T-helper 2 cell treated with Interferon-gamma antibody and Interleukin-4, amounts not matched to agents 5 μg/mL and 100 μg/mL, for 36 hours (primary cell): Measurements from ENCODE around the gene TBC1D3.
"Not testable (repeated sequence)": the region's sequence is repeated elsewhere in the genome, so short reads cannot be mapped to it uniquely, and the experiment has no call there.

Experiments
- DNase-seq: peaks from one replicate; pipeline ENCODE4 v3.0.0; 2021; ENCODE audit warnings: low spot score
- H3K27ac Mint-ChIP-seq: one replicate; pipeline ENCODE4 v1.8.0; 2021; ENCODE audit warnings: mild to moderate bottlenecking, mixed read lengths
- H3K27me3 Mint-ChIP-seq: one replicate; pipeline ENCODE4 v1.8.0; 2021; ENCODE audit warnings: low read depth, mixed read lengths
- H3K36me3 Mint-ChIP-seq: one replicate; pipeline ENCODE4 v1.8.0; 2021; ENCODE audit warnings: low read depth, mixed read lengths
- H3K4me1 Mint-ChIP-seq: one replicate; pipeline ENCODE4 v1.8.0; 2021; ENCODE audit warnings: low read depth, mixed read lengths
- H3K4me3 Mint-ChIP-seq: one replicate; pipeline ENCODE4 v1.8.0; 2022; ENCODE audit warnings: mild to moderate bottlenecking, moderate library complexity, mixed read lengths
- H3K9me3 Mint-ChIP-seq: one replicate; pipeline ENCODE4 v1.8.0; 2021; ENCODE audit warnings: mixed read lengths

TBC1D3 gene

GRCh38 chr17:38192455-38192854 is at the start of gene TBC1D3:
Gene TBC1D3 (minus strand): TSS chr17:38192555. CDS start chr17:38191029, 1,526 bp downstream.
- DNase-seq, H3K4me1 Mint-ChIP-seq, H3K9me3 Mint-ChIP-seq, H3K36me3 Mint-ChIP-seq, H3K27ac Mint-ChIP-seq, H3K27me3 Mint-ChIP-seq, H3K4me3 Mint-ChIP-seq: not testable (repeated sequence)

- not testable (repeated sequence) for DNase-seq, H3K9me3 Mint-ChIP-seq, H3K36me3 Mint-ChIP-seq, H3K27ac Mint-ChIP-seq, H3K4me3 Mint-ChIP-seq, H3K27me3 Mint-ChIP-seq, H3K4me1 Mint-ChIP-seq
Measured at GRCh38 chr17:38232790-38233189, 40.4 kb upstream of the TBC1D3 start.

- DNase-seq, H3K27ac Mint-ChIP-seq, H3K9me3 Mint-ChIP-seq, H3K27me3 Mint-ChIP-seq, H3K4me1 Mint-ChIP-seq, H3K4me3 Mint-ChIP-seq, H3K36me3 Mint-ChIP-seq: not testable (repeated sequence)
Measured at GRCh38 chr17:38225844-38226495, 33.6 kb upstream of the TBC1D3 start.

- not testable (repeated sequence) for H3K4me1 Mint-ChIP-seq, H3K36me3 Mint-ChIP-seq, H3K9me3 Mint-ChIP-seq, DNase-seq, H3K27me3 Mint-ChIP-seq, H3K27ac Mint-ChIP-seq, H3K4me3 Mint-ChIP-seq
Measured at GRCh38 chr17:38220867-38221266, 28.5 kb upstream of the TBC1D3 start.

GRCh38 chr17:38200271-38200670 is 7.9 kb upstream of the TBC1D3 start:
- H3K27me3 Mint-ChIP-seq, H3K27ac Mint-ChIP-seq: not testable (repeated sequence)

GRCh38 chr17:38134860-38135259 is 57.5 kb downstream of the TBC1D3 start:
- DNase-seq, H3K27ac Mint-ChIP-seq, H3K9me3 Mint-ChIP-seq: not testable (repeated sequence)

More at GRCh38 chr17:38200271-38200670, 7.9 kb upstream of the TBC1D3 start:
- not testable (repeated sequence) for H3K4me1 Mint-ChIP-seq, H3K9me3 Mint-ChIP-seq, H3K4me3 Mint-ChIP-seq, H3K36me3 Mint-ChIP-seq, DNase-seq

More at GRCh38 chr17:38134860-38135259, 57.5 kb downstream of the TBC1D3 start:
- not testable (repeated sequence) for H3K27me3 Mint-ChIP-seq, H3K36me3 Mint-ChIP-seq, H3K4me3 Mint-ChIP-seq, H3K4me1 Mint-ChIP-seq
